ENCODE data around the gene MOV10.

DNA sequence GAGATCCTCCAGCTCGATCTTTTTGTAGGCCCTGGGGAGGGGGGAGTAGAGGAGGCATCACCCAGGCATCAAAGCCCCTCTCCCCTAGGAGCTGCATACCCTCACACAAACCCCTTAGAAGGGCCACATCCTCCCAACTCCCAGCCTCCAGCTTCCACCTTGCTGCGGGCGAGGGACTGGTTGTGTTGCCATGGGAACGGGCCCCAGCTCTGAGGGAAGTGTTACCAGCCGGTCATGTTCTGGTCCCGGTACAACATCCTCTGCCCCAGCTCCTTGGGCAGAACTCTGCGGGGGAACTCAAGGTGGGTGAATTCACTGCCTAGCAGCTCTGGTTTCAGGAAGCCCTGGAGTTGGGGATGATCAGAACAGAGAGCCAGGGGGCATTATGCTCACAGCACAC lies 36.6 kb downstream of the MOV10 start:
- TF ChIP-seq, protein P1, sequence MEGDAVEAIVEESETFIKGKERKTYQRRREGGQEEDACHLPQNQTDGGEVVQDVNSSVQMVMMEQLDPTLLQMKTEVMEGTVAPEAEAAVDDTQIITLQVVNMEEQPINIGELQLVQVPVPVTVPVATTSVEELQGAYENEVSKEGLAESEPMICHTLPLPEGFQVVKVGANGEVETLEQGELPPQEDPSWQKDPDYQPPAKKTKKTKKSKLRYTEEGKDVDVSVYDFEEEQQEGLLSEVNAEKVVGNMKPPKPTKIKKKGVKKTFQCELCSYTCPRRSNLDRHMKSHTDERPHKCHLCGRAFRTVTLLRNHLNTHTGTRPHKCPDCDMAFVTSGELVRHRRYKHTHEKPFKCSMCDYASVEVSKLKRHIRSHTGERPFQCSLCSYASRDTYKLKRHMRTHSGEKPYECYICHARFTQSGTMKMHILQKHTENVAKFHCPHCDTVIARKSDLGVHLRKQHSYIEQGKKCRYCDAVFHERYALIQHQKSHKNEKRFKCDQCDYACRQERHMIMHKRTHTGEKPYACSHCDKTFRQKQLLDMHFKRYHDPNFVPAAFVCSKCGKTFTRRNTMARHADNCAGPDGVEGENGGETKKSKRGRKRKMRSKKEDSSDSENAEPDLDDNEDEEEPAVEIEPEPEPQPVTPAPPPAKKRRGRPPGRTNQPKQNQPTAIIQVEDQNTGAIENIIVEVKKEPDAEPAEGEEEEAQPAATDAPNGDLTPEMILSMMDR (IDR thresholded peaks at IDR 0.05), result no peak
- no peak for TF ChIP-seq ZFX (IDR thresholded peaks at IDR 0.05; ENCODE audit: borderline replicate concordance)

Measured in 22Rv1 (cell line).